SU-DHL-6 (cell line): ENCODE results near the gene UBE2R2.

ENCODE experiments used
- EZH2phosphoT487 ChIP-seq: fragments of 200-600 bp; sonication (generic), shearing (Covaris generic); conservative IDR thresholded peaks from 2 replicates; pipeline ENCODE4 v1.6.1; 2018; ENCODE audit warnings: mild to moderate bottlenecking, antibody characterized with exemption, low read length, moderate library complexity, mixed read lengths
- TF ChIP-seq, protein P1 (sequence below): fragments of 200-600 bp; sonication (generic); IDR thresholded peaks from one replicate; pipeline ENCODE4 v1.5.1; 2017; ENCODE audit warnings: antibody characterized with exemption, mild to moderate bottlenecking, low read length, moderate library complexity; ENCODE audit not compliant: insufficient read depth, poor library complexity, severe bottlenecking

GRCh38 chr9:33799928-33800704 is 16.8 kb upstream of the UBE2R2 start:
- TF ChIP-seq, protein P1, sequence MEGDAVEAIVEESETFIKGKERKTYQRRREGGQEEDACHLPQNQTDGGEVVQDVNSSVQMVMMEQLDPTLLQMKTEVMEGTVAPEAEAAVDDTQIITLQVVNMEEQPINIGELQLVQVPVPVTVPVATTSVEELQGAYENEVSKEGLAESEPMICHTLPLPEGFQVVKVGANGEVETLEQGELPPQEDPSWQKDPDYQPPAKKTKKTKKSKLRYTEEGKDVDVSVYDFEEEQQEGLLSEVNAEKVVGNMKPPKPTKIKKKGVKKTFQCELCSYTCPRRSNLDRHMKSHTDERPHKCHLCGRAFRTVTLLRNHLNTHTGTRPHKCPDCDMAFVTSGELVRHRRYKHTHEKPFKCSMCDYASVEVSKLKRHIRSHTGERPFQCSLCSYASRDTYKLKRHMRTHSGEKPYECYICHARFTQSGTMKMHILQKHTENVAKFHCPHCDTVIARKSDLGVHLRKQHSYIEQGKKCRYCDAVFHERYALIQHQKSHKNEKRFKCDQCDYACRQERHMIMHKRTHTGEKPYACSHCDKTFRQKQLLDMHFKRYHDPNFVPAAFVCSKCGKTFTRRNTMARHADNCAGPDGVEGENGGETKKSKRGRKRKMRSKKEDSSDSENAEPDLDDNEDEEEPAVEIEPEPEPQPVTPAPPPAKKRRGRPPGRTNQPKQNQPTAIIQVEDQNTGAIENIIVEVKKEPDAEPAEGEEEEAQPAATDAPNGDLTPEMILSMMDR: no peak
- TF ChIP-seq EZH2phosphoT487: no peak
